Measurements from ENCODE around the gene TYMS.
"Not testable (repeated sequence)": the region's sequence is repeated elsewhere in the genome, so short reads cannot be mapped to it uniquely, and the experiment has no call there.

The TYMS gene

GRCh38 chr18:679516-679915 is 22.1 kb downstream of the TYMS start:
- no peak for DNase-seq

DNA sequence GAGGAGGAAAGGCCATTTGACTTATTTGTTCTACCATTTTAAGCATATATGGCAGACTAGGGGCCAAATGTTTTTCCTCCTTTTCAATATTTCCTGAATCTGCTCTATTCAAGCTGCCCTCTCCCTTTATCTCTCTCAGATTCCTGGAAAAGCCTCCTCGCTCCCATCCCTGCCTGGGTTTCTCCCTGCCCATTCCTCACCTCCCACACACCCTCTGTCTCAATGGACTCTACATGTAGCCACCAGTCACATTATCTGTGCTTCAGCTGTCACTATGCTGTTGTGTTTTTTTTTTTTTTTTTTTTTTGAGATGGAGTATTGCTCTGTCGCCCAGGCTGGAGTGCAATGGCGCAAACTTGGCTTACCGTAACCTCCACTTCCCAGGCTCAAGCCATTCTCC is 22.9 kb downstream of the TYMS start:
- DNase-seq: no peak

DNA sequence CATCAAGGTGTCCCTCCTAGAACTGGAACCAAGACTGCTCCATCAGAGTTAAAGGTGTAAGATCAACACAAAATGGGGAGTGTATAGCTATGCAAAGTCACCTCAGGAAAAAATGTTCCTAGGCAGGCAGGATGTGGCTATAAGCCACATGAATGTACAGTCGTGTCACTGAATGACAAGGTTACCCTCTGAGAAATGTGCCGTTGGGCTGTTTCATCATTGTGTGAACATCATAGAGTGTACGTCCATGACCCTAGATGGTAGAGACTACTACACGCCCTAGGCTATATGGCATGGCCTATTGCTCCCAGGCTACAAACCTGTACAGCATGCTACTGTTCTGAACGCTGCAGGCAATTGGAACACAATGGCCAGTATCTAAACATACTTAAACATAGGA is 24.5 kb downstream of the TYMS start:
- peak; percentile 28 to 32 for DNase-seq

DNA sequence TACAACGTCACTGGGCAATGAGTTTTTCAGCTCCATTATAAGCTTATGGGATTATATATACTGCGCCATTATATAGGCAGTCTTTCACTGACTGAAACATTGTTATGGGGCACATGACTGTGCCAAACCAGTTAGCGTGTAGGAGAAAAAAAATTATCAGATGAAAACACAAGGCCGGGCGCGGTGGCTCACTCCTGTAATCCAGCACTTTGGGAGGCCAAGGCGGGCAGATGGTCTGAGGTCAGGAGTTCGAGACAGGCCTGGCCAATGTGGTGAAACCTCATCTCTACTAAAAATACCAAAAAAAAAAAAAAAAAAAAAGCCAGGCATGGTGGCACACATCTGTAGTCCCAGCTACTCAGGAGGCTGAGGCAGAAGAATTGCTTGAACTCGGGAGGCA is 25.0 kb downstream of the TYMS start:
- DNase-seq: not testable (repeated sequence)

GRCh38 chr18:682833-683232 is 25.4 kb downstream of the TYMS start:
- no peak for DNase-seq

DNA sequence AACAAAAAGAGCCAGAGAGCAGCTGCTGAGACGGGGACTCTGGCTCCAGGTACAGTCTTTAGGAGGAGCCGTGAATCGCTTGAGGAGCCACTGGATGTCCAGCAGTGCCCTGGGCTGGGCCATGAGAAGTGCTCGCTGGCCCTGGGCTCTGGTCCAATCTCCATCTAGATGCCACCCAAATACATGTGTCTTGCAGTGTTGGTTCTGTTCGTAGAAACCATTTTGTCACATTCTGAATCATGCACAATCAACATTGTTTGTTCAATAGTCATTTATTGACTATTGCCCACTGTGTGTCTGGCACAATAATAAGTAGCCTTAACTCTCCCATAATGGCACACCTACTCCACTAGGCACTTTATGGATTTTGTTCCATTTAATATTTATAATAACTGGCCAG is 26.1 kb downstream of the TYMS start:
- DNase-seq: no peak

DNA sequence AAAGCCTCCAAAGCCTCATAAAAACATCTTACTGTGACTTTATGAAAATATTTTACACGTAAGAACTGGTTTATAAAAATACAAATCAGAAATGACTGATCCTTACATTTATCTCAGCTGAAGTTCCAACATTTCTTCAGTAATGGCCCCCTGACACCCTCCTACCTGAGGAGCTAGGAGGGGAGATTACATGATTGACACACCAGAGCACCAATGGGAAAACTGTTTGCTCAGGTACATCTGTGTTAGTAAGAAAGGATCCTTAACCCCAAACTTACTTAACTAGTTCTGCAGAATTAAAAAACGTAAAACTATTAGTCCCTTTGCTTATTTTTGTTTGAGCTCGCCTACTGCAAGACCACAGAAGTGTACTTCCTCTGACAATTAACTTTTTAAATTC is 28.0 kb downstream of the TYMS start:
- DNase-seq: no peak

DNA sequence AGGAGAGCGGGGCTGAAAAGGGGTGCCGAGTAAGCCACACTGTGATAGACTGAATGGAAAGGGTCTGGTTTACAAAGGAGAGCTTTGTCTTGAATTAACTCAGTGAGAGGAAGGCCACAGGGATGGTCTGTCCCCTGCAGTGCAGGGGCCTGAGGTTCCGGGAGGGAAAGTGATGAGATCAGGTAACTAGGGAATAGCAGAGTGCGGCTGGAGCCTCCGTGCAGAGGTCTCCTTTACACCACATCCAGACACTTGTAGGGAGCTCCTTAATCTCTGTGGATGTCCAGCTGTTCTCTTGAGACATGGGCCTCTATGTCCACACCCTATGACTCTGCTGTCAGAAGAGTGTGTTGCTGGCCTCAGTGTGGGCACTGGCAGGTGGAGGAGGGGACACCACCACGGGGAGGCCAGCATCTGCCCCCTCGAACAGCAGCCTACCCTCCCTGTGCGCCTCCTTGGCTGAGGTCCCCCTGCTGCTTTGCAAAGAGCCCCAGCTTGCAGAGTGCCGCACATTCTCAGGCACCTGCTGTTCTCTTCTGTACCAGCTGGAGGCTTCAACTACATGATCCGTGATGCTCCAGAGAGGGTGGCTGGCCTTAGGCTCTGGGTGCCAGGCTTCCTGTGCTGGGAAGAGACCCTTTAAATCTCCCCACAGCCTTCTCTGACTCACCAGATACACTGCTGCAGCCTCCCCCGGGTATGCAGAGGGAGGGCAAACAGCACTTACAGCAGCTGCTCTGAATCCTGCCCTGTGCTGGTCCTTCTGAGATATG is 29.1 kb downstream of the TYMS start:
- no peak for DNase-seq

DNA sequence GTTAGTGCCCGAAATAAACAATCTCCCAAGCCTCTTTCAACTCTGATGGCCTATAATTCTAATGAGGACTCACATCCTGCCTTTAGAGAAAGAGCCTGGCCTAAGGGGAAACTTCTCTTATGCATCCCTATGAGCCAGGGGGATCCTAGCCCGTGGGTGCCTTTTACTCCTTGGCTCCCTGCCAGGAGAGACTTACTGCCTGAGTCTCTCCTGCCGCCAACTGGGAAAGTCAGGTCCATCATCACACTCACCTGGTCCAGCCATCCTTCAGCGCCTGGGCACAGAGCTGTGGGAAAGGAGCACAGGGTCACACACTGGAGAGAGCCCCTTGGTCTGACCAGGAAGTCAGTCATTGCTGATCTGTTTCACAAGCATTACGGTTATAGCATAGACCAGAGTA is 30.9 kb downstream of the TYMS start:
- DNase-seq: no peak

- no peak for DNase-seq
These were observed 35.4 kb downstream of the TYMS start for GRCh38 chr18:692824-693223.

GRCh38 chr18:693466-694187 is 36.2 kb downstream of the TYMS start:
- no peak for DNase-seq

DNA sequence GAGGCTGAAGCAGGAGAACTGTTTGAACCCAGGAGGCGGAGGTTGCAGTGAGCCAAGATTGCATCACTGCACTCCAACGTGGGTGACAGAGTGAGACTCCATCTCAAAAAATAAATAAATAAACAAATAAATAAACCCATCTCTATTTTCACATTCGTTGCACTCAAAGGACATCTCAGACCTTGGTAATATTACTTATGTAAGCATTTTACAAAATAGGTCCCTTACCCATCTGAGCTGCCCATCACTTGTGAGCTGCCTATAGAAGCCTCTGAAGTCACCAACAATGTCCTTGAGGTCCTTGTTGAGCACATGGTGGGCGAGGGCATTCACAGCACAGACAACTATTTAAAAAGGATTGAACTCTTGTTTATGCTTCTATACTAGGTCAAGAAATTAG is 39.6 kb downstream of the TYMS start:
- no peak for DNase-seq

DNA sequence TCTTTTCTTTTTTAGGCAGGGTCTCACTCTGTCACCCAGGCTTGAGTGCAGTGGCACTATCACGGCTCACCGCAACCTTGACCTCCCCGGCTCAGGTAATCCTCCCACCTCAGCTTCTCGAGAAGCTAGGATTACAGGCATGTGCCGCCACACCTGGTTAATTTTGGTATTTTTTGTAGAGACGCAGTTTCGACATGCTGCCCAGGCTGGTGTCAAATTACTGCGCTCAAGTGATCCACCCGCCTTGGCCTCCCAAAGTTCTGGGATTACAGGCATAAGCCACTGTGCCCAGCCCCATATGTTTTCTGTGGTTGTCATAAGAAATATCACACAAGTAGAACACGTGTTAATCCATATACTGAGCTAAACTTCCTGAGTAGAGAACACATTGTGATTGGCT is 40.3 kb downstream of the TYMS start:
- no peak for DNase-seq

DNA sequence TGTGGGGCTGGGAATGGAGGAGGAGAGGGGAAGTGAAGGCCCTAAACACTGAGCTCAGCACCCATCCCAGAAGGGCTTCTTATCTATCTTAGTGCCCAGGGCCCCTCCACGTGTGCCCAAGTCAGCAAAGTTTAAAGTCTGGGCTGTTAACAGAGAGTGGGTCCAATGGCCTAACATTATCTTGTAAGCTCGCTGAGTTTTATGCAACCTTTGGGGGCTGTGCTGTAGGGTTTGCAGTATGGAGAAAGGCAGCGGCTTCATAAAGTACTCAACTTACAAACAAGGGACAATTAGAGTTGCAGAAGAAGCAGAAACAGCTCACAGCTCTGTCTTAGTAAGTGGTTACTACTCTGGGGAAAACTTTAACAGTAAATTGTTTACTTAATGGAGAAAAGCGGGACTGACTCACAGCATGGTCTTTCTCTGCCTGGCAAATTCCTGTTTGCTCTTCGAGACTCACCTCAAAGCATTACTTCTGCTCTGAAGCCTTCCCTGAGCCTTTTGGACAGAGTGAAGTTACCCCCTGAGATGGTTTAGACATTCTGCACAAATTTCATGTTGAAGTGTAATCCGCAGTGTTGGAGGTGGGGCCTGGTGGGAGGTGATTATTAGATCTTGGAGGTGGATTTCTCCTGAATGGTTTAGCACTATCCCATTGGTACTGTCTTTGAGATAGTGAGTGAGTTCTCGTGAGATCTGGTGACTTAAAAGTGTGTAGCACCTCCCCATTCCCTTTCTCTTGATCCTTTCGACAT is 45.9 kb downstream of the TYMS start:
- DNase-seq: no peak

DNA sequence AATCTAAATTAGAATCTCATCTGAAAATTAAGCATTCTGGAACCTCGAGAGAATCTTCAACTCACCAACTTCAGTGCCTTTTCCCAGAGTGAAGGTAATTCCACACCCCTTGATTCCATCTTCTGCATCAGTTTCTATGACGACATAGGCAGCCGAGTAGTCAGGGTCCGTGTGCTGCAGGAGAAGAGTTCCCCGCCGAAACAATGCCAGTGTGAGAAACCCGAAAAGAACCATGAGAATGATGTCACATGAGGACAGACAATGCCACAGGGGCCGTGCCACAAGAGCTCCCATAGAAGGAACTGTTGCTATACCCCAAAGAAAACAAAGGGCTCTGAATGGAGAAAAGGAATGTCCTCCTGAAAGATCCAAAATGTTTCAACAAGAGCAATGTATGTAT is 49.0 kb downstream of the TYMS start:
- DNase-seq: no peak

DNA sequence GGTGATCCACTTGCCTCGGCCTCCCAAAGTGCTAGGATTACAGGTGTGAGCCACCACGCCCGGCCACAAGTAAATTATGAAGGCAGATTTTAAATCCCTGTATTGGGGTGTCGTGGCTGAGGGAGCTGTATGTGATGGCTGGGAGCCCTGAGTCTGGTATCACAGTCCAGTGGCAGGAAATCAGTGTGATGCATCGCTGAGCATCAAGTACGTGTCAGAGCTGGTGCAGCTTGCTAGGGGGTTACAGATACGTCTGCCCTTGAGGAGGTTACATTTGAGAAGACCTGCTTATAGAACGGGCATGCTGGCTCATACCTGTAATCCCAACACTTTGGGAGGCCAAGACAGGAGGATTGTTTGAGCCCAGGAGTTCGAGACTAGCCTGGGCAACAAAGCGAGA is 50.6 kb downstream of the TYMS start:
- no peak for DNase-seq

DNA sequence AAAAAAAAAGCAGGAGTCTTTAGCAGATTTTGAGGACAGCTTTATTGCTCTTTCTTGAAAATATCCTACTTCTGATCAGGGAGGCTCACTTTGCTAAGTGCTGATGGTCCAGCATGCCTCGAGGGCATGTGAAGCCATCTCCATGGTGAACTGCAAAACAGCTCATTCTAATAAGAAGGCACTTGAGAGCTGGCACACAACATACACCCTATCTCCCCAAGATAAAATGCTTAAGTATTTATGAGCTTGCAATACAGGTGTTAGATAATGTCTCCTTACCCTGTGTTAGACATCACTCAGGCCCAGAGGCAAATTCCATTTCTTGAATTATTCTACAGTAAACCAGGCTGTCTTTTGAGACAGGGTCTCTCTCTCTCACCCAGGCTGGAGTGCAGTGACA is 52.3 kb downstream of the TYMS start:
- no peak for DNase-seq

GRCh38 chr18:710418-711300 is 53.2 kb downstream of the TYMS start:
- no peak for DNase-seq

- DNase-seq: peak in 1 of 2 donors; percentile 5
These were observed 53.8 kb downstream of the TYMS start for GRCh38 chr18:711310-711656.

- peak; percentile 55 to 57 for DNase-seq
These were observed 54.4 kb downstream of the TYMS start for GRCh38 chr18:711657-712400.

DNA sequence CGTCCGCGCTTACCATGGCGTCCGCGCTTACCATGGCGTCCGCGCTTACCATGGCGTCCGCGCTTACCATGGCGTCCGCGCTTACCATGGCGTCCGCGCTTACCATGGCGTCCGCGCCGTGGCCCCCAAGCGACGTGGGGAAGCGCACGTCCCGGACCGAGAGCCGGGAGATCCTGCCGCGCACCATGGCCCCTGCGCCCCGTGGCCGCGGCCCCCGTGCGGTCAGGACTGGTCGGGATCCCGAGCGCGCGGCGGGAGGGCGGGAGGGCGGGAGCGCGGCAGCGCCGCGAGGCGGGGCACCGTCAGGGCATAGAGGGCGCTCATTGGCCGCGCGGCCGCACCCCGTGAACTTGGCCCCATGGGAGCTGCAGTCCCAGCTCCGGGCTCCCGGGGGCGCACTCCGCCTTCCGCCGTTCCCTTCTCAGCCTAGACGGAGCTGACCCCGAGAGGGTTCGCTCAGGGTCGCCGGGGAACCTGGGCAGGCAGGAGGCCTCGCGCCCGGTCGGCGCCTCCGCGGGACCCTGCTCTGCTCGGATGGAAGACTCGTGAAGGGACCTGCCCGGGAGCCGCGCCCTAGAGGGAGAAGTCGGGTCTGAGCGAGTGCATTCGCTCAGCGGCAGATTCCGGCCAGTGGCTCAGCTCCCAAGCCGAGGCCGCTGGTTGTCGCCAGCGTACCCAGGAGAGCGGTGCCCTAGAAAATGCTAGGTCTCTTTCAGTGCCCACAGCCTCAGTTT is 55.1 kb downstream of the TYMS start, which contains the start of gene ENOSF1:
Gene ENOSF1, minus strand, starts transcription at position 230 of the 734 bp plus-strand sequence. Its CDS starts 43 bp downstream, at position 187.
- DNase-seq: peak; percentile 79 to 93

Data from stimulated activated CD4-positive, alpha-beta T cell treated with anti-CD3 and anti-CD28 coated beads, Interleukin-2, amount 100 ng/mL, for 48 hours (primary cell).